HG03095 (cell line): ENCODE results near the gene PTPRD.

Source experiments
- ATAC-seq: cut with Tn5 transposase; IDR thresholded peaks from one replicate; pipeline ENCODE4 v1.9.1; 2021; ENCODE audit warnings: moderate library complexity; ENCODE audit not compliant: unreplicated experiment

PTPRD gene

DNA sequence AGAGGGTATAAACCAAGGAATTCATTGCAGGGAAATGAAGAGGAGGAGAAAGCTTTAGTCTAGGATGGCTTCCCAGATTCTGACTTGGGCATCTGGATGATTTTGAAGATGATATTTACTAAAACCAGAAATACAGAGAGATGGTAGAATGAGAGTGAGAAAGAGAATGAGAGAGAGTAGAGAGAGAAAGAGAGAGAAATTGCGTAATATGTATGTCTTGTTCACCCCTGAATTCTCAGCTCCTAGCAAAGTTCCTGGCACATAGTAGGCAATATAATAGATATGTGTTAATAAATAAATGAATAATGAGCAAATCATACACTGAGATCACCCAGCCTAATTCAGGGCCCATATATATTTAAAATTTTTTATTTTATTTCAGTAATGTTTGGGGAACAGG is 1723.7 kb downstream of the PTPRD start:
- ATAC-seq, result no peak

DNA sequence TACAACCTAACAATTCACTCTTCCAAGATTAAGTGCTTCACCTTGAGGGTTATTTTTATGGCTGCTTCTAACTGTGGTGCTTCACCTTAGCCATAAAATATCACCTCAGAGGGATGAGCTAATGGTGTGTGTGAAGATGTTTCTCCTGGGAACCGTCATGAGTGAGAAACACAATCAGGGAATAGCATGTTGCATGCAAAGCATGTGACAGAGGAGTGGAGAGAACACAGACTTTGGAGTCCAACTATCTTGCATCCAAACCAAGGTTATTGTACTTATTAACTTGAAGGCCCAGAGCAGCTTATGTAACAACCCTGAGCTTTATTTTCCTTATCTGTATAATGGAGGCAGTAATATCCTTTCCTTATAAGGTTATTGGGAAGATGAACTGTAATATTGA is 1724.2 kb downstream of the PTPRD start:
- no peak for ATAC-seq

DNA sequence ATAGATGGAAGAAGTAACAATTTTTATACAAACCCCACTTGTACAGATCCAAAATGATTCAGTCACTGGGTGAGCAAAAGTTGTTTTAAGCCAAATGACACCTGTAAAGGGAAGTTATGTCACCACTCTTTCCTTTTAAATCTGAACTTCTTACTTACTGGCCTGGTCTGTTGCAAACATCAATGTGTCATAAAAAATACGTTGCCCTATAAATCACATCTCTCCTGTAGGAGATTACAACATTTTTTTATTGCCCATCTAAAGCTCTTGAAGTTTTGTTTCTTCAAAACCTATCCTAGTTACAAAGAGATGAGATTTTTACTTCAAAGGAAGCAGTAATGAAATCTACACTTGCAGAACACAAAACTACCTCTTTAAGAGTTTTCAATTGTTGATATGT is 1725.4 kb downstream of the PTPRD start:
- no peak for ATAC-seq

- no peak for ATAC-seq
These were observed 1729.5 kb downstream of the PTPRD start for GRCh38 chr9:8883321-8883720.

GRCh38 chr9:8880060-8880459 is 1732.7 kb downstream of the PTPRD start:
- no peak for ATAC-seq

GRCh38 chr9:8879284-8879683 is 1733.5 kb downstream of the PTPRD start:
- ATAC-seq, result no peak

GRCh38 chr9:8877753-8878494 is 1734.9 kb downstream of the PTPRD start:
- ATAC-seq, result no peak

GRCh38 chr9:8876303-8876702 is 1736.5 kb downstream of the PTPRD start:
- no peak for ATAC-seq

DNA sequence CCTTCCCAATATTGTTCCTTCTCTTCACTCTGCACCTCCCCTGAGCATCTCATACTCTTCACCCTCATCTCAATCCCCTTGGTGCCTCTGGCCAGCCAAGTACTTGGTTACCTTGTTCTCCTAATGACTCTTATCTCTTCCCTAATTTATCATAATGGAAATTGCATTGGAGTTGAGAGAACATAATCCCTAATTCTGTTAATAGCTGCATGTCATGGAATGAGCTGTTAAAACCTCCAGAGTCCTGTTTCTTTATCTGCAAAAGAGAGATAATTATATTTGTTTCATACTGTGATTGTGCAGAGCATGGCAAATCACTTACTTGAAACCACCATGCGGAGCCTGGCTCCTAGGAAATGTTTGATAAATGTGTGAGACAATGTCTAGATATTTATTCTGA is 1738.3 kb downstream of the PTPRD start:
- ATAC-seq, result no peak

DNA sequence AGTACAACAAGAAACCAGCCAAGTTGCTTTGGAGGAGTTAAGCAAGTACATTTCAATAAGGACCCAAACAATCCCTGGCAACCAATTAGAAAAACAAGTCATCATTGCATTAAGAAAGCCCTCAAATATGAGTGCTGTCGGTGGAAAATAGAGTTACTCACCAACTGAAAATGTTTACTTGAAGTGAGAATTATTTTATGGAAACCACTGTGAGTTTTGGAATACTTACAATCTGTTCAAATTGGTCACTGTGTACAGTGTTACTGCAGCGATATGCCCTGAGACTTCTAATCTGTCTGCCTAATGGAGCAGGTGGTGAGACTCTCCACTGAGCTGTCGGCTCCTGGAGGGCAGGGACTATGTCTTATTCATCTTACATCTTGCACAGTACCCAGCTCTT is 1740.0 kb downstream of the PTPRD start:
- no peak for ATAC-seq

DNA sequence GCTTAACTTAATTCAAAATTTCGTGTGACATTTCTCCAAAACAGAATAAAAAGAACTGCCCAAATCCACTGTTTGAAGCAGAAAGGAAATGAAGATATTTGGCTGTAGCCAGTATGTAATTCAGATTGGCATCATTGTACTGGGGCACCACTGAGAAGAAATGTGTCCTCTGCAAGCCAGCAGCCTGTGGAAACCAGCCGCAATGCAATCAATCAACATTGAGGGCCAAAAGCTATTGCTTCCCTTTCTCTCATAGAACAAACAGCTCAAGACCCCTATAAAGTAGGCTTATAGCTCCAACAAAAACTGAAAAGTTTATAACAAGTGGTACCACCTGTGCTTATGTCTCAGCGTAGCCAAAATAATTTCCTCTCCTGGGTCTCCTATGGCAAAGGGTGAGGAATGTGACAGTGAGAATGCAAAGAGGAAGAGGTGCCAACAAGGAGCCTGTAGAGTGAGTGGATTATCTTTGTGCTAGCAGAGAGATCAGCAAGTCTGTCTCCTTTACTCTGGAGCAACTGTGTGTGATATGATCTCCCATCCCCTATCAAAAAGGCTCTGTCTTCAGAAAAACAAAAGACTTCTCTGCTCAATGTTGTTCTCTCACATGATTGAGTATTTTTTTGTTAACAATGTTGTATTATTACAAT is 1740.9 kb downstream of the PTPRD start:
- no peak for ATAC-seq

DNA sequence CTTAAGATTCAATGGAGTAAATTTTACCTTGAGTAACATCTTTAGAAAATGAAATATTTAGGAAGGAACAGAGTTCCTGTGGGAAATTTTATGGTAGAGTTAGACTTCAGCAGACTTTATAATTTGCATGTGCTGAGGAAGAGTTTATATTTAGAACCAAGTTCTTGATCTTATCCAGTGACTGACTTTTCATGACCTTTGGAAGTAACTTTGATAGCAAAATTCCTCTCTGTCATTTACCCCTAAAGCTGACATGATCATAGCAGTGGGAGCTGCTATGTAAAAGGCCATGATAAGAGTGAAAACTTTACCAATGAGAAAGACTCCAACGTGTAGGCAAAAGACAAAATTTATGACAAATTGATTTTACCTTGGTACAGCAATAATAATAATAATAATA is 1741.4 kb downstream of the PTPRD start:
- ATAC-seq, result no peak

DNA sequence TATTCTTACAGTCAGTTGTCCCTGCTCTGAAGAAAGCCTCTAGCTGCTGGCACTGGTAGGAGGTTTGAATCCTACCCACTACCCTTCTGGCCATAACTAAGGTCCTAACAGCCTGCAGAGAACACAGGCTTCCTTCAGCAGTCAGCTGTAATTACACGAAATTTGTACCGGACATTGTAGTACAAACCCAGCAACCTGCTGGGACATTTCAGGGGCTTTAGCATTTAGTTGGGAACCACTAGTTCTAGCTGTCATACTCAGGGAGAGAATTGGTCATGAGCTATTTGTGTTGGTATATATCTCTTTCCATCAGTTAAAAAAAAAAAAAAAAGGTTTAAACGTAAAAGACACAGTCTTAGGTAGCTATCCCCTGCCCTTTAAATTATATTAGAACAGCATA is 1743.0 kb downstream of the PTPRD start:
- ATAC-seq, result no peak

DNA sequence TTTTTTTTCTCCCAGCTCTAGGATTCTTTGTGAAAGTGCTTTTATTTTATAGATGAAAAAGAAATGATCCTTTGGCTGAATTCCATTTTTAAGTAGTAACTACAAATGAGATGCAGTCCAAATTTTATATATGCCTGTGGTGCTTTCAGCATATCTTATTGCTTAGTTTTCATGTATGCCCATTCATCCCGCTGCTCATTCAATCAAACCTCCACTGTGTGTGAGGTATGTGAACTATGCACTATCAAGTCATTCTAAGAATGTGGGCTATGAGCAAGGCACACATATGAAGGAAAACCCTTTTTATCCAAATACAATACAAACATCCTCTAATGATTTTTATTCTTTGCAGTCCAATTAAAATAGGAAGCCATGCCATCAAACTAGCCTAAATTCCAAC is 1744.2 kb downstream of the PTPRD start:
- no peak for ATAC-seq

DNA sequence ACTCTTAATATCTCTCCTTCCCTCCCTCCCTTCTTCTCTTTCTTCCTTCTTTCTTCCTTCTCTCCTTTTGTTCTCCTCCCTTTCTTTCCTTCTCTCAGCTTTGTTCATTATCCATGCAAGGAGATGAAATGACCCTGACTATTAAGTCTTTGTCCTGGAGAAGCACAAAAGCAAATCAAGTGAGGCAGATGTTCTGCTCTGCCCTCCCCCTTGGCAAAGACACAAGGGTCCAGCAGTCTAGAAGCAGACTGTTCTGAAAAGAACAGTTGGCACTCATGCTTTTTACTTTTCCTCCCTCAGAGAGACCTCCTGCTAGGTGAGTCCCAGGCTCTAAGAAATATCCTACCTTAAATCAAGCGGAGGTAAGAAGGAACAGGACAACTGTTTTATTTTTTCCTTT is 1745.7 kb downstream of the PTPRD start:
- no peak for ATAC-seq

DNA sequence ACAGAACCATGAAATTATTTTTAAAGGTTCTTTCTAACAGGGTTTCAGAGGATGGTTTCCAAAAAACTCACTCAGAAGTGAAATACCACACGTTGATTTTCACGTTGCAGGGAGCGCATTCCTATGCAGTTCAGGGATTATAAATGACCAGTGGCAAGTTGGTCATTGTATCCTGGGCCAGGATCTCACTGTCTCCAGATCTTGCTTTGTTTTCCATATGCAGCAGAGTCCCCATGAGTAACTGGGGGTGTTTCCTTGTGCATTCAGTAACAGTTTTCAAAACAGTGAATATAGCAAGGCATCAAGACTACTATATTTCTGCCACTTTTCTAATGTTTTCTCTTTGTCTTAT is 1748.3 kb downstream of the PTPRD start:
- no peak for ATAC-seq

GRCh38 chr9:8863886-8864544 is 1748.8 kb downstream of the PTPRD start:
- ATAC-seq, result no peak

DNA sequence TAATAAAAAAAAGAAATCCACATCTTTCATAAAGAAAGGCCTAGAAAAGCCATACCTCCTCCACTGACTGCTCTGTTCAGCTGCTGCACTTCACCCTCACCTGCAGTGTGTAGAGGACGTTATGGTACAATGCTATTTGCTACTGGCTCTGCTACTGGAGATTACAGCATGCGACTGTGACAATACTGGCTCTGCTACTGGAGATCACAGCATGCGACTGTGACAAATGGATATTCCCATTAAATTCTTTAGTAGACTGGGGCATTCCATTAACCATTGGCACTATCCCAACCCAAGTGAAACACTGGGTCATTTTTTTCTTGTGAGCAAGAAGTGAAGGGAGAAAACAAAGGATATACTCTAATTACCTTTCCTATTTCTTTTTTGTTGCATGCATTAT is 1749.7 kb downstream of the PTPRD start:
- ATAC-seq, result no peak

DNA sequence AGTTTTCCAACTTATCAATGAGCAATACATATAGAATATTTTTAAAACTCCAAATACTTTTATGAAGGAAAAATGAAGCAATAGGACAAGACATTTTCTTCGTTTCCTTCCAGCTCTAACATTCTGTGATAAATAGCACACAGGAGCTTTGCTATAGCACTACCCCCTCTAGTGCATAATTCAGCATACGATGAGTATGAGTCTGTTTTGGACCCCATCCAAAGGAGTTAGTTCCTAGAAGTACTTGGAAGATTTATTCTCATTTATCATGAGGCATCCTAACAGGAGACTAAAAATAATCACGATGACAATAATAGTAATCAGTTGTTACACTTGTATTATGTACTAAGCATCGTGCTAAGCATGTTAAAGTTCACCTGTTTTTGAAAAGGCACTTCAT is 1751.9 kb downstream of the PTPRD start:
- no peak for ATAC-seq

DNA sequence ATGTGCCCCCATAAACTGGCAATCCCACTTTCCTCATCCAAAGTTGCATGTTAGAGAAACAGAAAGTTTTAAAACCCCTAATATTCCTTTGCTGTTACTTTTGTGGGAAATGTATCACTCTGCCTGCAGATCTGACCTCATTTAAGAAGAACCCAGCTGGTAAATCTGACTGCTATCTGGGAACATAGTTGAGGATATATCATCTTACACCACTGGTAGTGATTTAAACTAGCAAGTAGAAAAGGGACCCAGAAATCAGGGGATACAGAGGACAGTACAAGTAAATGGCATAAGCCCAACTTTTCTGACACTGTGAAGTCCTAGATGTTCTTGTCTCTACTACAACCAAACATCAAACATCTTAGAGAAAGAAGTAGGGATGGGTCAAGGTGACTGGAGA is 1752.7 kb downstream of the PTPRD start:
- ATAC-seq, result no peak

GRCh38 chr9:8859416-8859815 is 1753.4 kb downstream of the PTPRD start:
- no peak for ATAC-seq

GRCh38 chr9:8858596-8859161 is 1754.1 kb downstream of the PTPRD start:
- no peak for ATAC-seq
